Inferior parietal cortex (tissue), 1 donor: Measurements from ENCODE around the gene PDXDC1.
"Not testable (repeated sequence)": the region's sequence is repeated elsewhere in the genome, so short reads cannot be mapped to it uniquely, and the experiment has no call there.

ENCODE experiments used
- DNase-seq: peaks from one replicate; pipeline ENCODE4 v3.0.0-alpha.2; 2016; ENCODE audit errors: extremely low spot score

The PDXDC1 gene

DNA sequence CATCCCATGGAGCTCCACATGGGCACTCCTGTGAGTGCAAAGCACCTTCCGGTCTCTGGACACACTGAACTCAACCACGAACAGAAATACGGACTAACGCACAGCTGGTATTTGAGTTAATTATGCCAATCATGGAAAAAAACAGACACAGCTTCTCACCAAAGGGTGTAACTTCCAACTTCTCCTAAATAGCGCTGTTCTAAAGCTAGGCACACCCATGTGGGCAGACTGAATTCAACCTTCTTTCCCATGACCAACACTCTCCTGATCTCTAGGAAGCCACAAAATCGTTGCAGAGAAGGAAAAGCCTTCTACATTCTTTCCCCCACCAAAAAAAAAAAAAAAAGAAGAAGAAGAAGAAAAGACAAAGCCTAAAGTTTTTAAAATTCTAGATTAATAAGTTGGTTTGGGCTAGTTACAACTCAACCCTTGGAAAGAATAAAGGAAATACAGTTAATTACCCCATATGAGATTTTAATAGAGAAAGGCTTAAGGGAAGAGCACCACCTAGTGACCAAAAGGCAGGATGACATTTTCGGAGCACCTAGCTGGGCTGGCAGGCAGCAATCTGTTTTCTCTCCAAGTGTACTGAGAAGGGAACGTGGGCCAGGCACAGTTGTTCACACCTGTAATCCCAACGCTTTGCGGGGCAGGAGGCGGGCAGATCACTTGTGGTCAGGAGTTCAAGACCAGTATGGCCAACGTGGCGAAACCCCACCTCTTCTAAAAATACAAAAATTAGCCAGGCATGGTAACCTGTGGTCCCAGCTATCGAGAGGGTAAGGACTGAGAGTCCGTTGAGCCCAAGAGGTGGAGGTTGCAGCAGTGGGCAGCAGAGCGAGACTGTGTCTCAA is 97.3 kb downstream of the PDXDC1 start:
- DNase-seq: not testable (repeated sequence)

DNA sequence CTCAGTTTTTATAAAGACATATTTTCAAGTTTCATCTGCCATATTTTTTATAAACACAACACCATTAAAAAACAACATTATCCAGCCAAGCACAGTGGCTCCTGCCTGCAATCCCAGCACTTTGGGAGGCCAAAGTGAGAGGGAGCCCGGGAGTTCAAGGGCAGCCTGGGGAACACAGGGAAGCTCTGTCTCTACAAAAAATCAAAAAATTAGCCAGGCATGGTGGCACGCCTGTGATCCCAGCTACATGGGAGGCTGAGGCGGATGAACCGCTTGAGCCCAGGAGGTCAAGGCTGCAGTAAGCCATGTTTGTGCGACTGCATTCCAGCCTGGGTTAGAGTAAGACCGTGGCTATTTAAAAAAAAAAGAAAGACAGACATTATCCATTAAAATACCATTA is 98.3 kb downstream of the PDXDC1 start:
- no peak for DNase-seq

- not testable (repeated sequence) for DNase-seq
These were observed 101.3 kb downstream of the PDXDC1 start for GRCh38 chr16:15076161-15076560.

DNA sequence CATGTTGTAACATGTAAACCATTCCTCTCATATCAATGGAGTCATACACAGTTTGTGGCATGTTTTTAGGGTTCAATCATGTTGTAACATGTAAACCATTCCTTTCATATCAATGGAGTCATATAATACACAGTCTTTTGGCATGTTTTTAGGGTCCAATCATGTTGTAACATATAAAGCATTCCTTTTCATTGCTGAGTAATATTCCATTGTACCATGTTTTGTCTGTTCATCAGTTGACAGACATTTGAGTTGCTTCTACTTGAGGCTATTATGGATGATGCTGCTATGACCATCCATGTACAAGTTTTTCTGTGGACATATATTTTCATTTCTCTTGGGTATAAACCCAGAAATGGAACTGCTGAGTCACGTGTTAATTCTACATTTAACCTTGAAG is 106.1 kb downstream of the PDXDC1 start:
- not testable (repeated sequence) for DNase-seq

GRCh38 chr16:15082788-15083187 is 108.0 kb downstream of the PDXDC1 start:
- DNase-seq: not testable (repeated sequence)

DNA sequence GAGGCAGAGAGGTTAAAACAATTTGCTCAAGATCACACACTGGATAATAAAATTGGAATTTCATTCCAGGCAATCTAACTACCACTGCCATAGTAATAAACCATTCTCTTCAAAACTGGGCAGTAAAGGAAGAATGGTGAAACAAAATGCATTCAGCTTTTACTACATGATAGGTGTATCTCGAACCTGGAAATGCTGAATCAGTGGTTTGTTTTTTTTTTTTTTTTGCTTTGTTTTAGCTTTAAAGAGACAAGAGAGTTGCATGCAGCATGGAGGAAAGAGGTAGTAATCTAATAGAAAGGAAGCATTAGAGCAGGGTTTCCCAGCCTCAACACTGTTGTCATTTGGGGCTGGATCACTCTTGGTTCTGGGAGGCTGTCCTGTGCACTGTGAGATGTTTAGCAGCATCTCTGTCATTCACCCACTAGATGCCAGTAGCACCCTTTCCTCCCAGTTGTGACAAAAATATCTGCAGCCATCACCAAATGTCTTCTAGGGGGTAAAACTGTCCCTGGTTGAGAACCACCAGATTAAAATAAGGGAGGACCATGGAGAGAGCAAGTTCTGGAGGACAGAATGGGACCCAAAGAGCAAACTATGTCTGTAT is 115.9 kb downstream of the PDXDC1 start:
- not testable (repeated sequence) for DNase-seq

DNA sequence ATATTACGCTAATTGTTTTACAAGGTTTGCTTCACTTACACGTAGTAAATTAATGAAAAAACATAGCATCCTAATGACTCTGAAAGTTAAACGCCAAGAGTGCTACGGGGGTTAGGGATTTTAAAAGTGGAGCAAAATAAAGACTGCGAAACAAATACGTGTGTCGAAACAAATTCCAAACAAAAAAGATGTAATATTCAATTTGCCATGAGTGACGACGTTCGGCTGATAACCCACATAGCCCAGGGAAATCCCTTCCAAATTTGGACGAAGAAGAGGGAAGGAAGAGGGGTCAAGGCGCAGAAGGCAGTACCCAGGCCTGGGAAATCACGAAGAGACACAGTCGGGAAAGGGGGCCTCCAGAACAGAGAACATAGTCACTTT is 118.7 kb downstream of the PDXDC1 start:
- DNase-seq: not testable (repeated sequence)

- peak; percentile 93 for DNase-seq
These were observed 119.4 kb downstream of the PDXDC1 start, which contains the start of gene RRN3 for GRCh38 chr16:15093955-15094827. Gene RRN3, minus strand, starts transcription at chr16:15094272. Its CDS starts 39 bp downstream, at chr16:15094233.

GRCh38 chr16:15096583-15096972 is 121.8 kb downstream of the PDXDC1 start:
- not testable (repeated sequence) for DNase-seq

DNA sequence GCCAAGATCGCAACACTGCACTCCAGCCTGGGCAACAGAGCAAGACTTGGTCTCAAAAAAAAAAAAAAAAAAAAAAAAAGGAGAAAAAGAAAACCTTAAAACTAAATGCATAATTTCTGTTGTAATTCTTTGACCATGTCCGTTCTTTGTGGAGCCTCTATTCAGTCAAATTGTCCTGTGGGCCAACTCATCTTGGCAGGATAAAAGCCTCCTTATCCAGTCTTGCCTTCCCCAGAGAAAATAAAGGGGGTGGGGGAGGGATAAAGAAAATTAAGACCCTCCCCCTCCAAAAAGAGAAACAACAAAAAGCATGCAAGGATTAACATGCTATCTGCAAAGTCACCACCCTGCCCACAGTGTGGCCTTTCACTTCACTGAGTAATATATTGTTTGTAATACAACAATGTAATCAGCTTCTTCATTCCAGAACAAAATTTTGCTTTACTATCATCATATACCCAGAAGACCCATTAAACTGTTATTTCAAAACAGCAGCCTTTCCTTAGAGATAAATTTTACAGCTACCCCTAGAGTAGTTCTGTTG is 124.6 kb downstream of the PDXDC1 start:
- not testable (repeated sequence) for DNase-seq

DNA sequence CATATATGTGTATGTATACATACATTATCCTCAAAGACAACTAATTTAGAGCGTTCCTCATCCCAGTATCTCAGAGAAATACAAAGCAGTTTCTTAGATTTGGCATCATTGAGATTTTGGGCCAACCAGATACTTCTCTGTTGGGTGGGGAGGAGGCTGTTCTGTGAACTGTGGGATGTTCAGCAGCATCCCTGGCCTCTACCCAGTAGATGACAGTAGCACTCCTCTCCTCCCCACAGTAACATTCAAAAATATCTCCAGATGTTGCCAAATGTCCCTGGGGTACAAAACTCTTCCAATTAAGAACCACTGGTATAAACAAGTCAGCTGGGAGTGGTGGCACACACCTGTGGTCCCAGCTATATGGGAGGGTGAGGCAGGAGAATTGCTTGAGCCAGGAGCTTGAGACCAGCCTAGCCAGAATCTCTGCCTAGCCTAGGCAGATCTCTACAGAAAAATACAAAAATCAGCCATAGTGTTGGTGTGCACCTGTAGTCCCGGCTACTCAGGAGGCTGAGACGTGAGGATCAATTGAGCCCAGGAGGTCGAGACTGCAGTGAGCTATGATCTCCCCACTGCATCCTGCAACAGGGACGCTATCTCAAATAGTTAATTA is 125.7 kb downstream of the PDXDC1 start:
- not testable (repeated sequence) for DNase-seq

GRCh38 chr16:15127641-15128425 is 153.0 kb downstream of the PDXDC1 start:
- DNase-seq: not testable (repeated sequence)

DNA sequence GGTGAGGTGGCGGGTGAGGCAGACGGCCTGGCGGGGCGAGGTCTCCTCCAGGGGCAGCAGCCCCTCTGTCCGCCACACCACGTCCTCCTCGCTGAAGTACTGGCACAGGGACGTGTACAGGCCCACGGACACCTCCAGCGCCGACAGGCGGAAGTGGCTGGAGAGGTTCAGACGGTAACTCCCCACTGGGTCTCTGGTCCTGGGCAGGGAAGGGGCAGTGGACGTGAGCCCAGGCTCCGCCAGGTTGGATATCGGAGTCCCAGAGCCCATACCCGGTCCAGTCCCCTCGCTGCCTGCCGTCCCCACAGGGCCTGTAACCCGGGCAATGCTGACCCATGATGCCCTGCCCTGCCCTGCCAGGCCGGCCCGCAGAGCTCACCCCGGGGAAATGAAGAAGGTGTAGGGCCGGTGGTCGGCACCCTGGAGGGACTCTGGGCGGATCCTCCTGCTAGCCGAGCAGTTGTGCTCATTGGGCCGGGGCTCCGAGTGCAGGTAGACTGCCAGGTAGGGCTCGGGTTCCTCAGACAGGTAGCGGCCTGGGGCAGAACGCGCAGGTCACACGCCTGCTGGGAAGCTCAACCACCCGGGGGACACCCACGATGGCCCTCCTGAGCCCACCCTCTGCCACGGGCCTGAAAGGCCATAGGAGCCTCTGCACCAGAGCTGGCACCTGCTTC is 155.6 kb downstream of the PDXDC1 start:
- not testable (repeated sequence) for DNase-seq

DNA sequence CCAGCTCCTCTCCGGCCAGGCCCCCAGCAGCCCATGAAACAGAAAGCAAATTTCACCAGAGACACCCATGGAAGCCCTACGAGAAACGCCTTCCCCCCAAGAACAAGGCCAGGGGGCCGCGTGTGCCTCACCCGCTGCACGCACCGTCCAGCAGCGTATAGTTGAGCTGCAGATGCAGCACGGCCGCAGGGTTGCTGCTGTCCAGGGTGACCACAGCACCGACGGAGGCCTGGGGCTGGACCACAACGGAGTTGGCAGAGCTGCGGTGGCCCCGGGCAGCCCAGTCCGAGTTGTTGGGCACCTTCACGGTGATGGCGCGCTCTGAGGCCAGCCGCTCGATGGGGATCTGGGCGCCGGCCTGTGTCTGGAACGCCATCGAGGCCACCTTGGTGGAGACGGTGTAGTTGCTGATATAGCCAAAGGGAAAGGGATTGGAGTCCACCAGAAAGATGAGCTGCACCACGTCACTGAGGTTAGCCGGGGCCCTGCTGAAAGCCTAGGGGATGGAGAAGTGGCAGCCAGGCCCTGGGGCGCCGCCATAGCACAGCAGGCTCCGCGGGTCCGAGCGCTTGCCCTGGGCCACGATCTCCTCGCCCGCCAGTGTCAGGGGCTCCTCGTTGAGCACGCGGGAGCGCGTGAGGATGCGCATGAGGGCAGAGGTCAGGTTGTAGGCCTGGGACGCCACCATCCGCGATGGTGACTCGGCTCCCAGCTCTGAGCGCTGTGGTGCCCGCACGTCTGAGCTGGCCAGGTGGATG is 156.3 kb downstream of the PDXDC1 start:
- not testable (repeated sequence) for DNase-seq

GRCh38 chr16:15132719-15133428 is 158.0 kb downstream of the PDXDC1 start:
- DNase-seq: not testable (repeated sequence)

DNA sequence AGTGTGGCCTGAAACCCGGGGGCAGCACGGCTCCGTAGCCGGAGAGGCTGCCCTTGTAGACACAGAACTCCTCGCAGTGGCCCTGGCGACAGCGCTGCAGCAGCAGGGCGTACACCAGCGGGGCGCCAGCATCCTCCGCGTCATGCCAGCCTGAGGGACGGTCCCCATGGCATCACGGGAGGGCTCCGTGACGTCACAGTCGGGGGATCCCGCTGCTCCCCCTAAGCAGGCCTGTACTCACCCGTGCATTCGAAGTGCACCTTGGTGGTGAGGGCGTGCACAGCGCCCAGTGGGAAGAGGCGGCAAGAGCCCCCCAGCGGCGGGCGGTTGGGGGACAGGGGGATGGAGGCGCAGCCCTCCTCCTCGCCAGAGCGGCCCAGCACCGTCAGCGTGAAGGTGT is 158.7 kb downstream of the PDXDC1 start:
- DNase-seq: not testable (repeated sequence)

GRCh38 chr16:15134752-15135482 is 160.1 kb downstream of the PDXDC1 start:
- DNase-seq: not testable (repeated sequence)
